Stimulated activated CD4-positive, alpha-beta T cell treated with anti-CD3 and anti-CD28 coated beads, Interleukin-15, amount 100 ng/mL, for 24 hours (primary cell): ENCODE data around the gene MAD1L1.
A peak's percentile ranks its signal among the peaks of the same experiment; 100 is the strongest.

Experiments
- DNase-seq: peaks from one replicate; pipeline ENCODE4 v3.0.0-alpha.2; 2020

MAD1L1 gene

GRCh38 chr7:2257651-2258050 is 24.9 kb upstream of the MAD1L1 start:
- DNase-seq, result no peak

- no peak for DNase-seq
Measured at GRCh38 chr7:2257046-2257551, 24.4 kb upstream of the MAD1L1 start.

GRCh38 chr7:2256306-2257045 is 23.7 kb upstream of the MAD1L1 start:
- no peak for DNase-seq

- DNase-seq, result no peak
Measured at GRCh38 chr7:2255145-2256139, 22.7 kb upstream of the MAD1L1 start.

- DNase-seq, result no peak
Measured at GRCh38 chr7:2254429-2255144, 21.8 kb upstream of the MAD1L1 start.

- no peak for DNase-seq
Measured at GRCh38 chr7:2253525-2254244, 20.9 kb upstream of the MAD1L1 start.

GRCh38 chr7:2253021-2253420 is 20.3 kb upstream of the MAD1L1 start:
- DNase-seq, result no peak

- DNase-seq, result no peak
Measured at GRCh38 chr7:2251841-2252771, 19.4 kb upstream of the MAD1L1 start.

- no peak for DNase-seq
Measured at GRCh38 chr7:2251381-2251780, 18.6 kb upstream of the MAD1L1 start.

- DNase-seq, result no peak
Measured at GRCh38 chr7:2249744-2250323, 17.1 kb upstream of the MAD1L1 start.

- DNase-seq, result peak; percentile 34
Measured at GRCh38 chr7:2248984-2249694, 16.4 kb upstream of the MAD1L1 start.

- peak; percentile 52 for DNase-seq
Measured at GRCh38 chr7:2247141-2247995, 14.6 kb upstream of the MAD1L1 start.

GRCh38 chr7:2245883-2246675 is 13.3 kb upstream of the MAD1L1 start:
- no peak for DNase-seq

- DNase-seq, result no peak
Measured at GRCh38 chr7:2244404-2244995, 11.8 kb upstream of the MAD1L1 start.

GRCh38 chr7:2243458-2243857 is 10.7 kb upstream of the MAD1L1 start:
- no peak for DNase-seq

GRCh38 chr7:2242541-2243429 is 10.0 kb upstream of the MAD1L1 start:
- DNase-seq, result peak; percentile 50
